ENCODE data around the gene ELP2.
"Not testable (repeated sequence)": the region's sequence is repeated elsewhere in the genome, so short reads cannot be mapped to it uniquely, and the experiment has no call there.

Gene ELP2

GRCh38 chr18:36187826-36188721 is 58.4 kb downstream of the ELP2 start:
- no peak for DNase-seq (ENCODE audit: low read depth)

GRCh38 chr18:36188916-36189315 is 59.2 kb downstream of the ELP2 start:
- DNase-seq (ENCODE audit: low read depth): no peak

- DNase-seq (ENCODE audit: low read depth): no peak
Measured at GRCh38 chr18:36189486-36189885, 59.8 kb downstream of the ELP2 start.

- no peak for DNase-seq (ENCODE audit: low read depth)
Measured at GRCh38 chr18:36191286-36191685, 61.6 kb downstream of the ELP2 start.

- no peak for DNase-seq (ENCODE audit: low read depth)
Measured at GRCh38 chr18:36191711-36192110, 62.0 kb downstream of the ELP2 start.

GRCh38 chr18:36194600-36195315 is 65.1 kb downstream of the ELP2 start:
- DNase-seq (ENCODE audit: low read depth): no peak

GRCh38 chr18:36195427-36196122 is 65.9 kb downstream of the ELP2 start:
- no peak for DNase-seq (ENCODE audit: low read depth)

- no peak for DNase-seq (ENCODE audit: low read depth)
Measured at GRCh38 chr18:36196238-36196995, 66.7 kb downstream of the ELP2 start.

GRCh38 chr18:36197511-36198166 is 67.9 kb downstream of the ELP2 start:
- no peak for DNase-seq (ENCODE audit: low read depth)

GRCh38 chr18:36199691-36200295 is 70.1 kb downstream of the ELP2 start:
- no peak for DNase-seq (ENCODE audit: low read depth)

GRCh38 chr18:36200354-36200771 is 70.7 kb downstream of the ELP2 start:
- DNase-seq (ENCODE audit: low read depth): no peak

- no peak for DNase-seq (ENCODE audit: low read depth)
Measured at GRCh38 chr18:36201765-36202164, 72.1 kb downstream of the ELP2 start.

- DNase-seq (ENCODE audit: low read depth): no peak
Measured at GRCh38 chr18:36203360-36203895, 73.7 kb downstream of the ELP2 start.

GRCh38 chr18:36205166-36205565 is 75.5 kb downstream of the ELP2 start:
- DNase-seq (ENCODE audit: low read depth): no peak

- DNase-seq (ENCODE audit: low read depth): no peak
Measured at GRCh38 chr18:36207303-36207702, 77.6 kb downstream of the ELP2 start.

- not testable (repeated sequence) for DNase-seq (ENCODE audit: low read depth)
Measured at GRCh38 chr18:36207969-36208368, 78.3 kb downstream of the ELP2 start.

GRCh38 chr18:36211612-36212065 is 81.9 kb downstream of the ELP2 start:
- no peak for DNase-seq (ENCODE audit: low read depth)

- no peak for DNase-seq (ENCODE audit: low read depth)
Measured at GRCh38 chr18:36212301-36213171, 82.8 kb downstream of the ELP2 start.

- DNase-seq (ENCODE audit: low read depth): no peak
Measured at GRCh38 chr18:36214811-36215210, 85.1 kb downstream of the ELP2 start.
